Ovary (tissue), 3 donors: ENCODE measurements around the gene PAGR1.

ENCODE experiments used
- EP300 ChIP-seq: sonication (generic); formaldehyde crosslinking; IDR thresholded peaks from one replicate; pipeline ENCODE4 v1.6.1; 2017; ENCODE audit warnings: antibody characterized with exemption
- POLR2A ChIP-seq: fragments of 450-650 bp; IDR thresholded peaks from one replicate; pipeline ENCODE4 v1.6.1; 2017; ENCODE audit warnings: antibody characterized with exemption, mild to moderate bottlenecking, moderate library complexity
- TF ChIP-seq, protein P1 (sequence below), 3 donors: fragments of 450-650 bp in 2 of 3; fragments of 200-600 bp in 1 of 3; IDR thresholded peaks; one replicate each; pipeline versions ENCODE4 v1.5.1 to v1.8.0; 2016 to 2022; ENCODE audit warnings: antibody characterized with exemption in 3 of 3, mild to moderate bottlenecking in 1 of 3
- donor health status: DM: no; HTN: no; CAD: no.

DNA sequence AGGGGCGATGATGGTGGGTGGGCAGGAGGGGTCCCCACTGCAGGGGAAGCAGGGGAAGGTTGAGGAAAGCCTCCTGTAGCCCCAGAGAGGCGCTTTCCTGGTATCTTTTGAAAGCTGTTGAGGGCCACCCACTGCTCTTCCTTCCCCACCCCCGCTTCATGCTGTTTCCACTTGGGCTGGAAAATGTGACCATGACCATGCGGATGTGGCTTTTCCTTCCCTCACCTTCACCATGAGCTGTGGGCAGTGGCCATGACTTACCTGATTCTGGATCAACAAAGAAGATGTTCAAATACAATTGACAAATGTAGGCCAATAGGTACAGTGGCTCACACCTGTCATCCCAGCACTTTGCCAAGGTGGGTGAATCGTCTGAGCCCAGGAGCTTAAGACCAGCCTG is 18.1 kb downstream of the PAGR1 start:
- TF ChIP-seq POLR2A (no peak), EP300 (no peak)
- TF ChIP-seq, protein P1, sequence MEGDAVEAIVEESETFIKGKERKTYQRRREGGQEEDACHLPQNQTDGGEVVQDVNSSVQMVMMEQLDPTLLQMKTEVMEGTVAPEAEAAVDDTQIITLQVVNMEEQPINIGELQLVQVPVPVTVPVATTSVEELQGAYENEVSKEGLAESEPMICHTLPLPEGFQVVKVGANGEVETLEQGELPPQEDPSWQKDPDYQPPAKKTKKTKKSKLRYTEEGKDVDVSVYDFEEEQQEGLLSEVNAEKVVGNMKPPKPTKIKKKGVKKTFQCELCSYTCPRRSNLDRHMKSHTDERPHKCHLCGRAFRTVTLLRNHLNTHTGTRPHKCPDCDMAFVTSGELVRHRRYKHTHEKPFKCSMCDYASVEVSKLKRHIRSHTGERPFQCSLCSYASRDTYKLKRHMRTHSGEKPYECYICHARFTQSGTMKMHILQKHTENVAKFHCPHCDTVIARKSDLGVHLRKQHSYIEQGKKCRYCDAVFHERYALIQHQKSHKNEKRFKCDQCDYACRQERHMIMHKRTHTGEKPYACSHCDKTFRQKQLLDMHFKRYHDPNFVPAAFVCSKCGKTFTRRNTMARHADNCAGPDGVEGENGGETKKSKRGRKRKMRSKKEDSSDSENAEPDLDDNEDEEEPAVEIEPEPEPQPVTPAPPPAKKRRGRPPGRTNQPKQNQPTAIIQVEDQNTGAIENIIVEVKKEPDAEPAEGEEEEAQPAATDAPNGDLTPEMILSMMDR (IDR thresholded peaks at IDR 0.05), result no peak
